Lung (tissue), 12 donors: ENCODE data around the gene PLCL1. TPM values are rescaled to one million over a fixed set of nuclear protein-coding genes. Genes with fewer than 3 reads are reported as not detected.

ENCODE experiments used
- ATAC-seq: fragments of 200-7000 bp; cut with Tn5 transposase; one replicate; pipeline ENCODE4 v1.9.1; 2020; ENCODE audit warnings: moderate number of reproducible peaks; ENCODE audit not compliant: insufficient read depth, low FRiP score
- DNase-seq, 3 donors: peaks; one replicate each; pipeline ENCODE4 v3.0.0-alpha.2; 2013 to 2017
- H3K27ac ChIP-seq, 2 donors: one replicate each; pipeline ENCODE4 v1.5.1; 2013; ENCODE audit warnings: mild to moderate bottlenecking in 2 of 2, moderate library complexity in 2 of 2, control low read depth in 1 of 2, inconsistent platforms in 1 of 2, low read depth in 1 of 2, low read length in 1 of 2
- H3K27me3 ChIP-seq, 3 donors: one replicate each; pipeline ENCODE4 v1.5.1; 2013; ENCODE audit warnings: low read length in 2 of 3; ENCODE audit not compliant: control insufficient read depth in 3 of 3, insufficient read depth in 3 of 3
- H3K36me3 ChIP-seq, 4 donors: one replicate each; pipeline ENCODE4 v1.5.1; 2013; ENCODE audit warnings: low read length in 4 of 4, mild to moderate bottlenecking in 1 of 4, moderate library complexity in 1 of 4; ENCODE audit not compliant: control insufficient read depth in 4 of 4, insufficient read depth in 4 of 4
- H3K4me1 ChIP-seq, 5 donors: one replicate each; pipeline ENCODE4 v1.5.1; 2013; ENCODE audit warnings: low read length in 5 of 5, mild to moderate bottlenecking in 2 of 5, moderate library complexity in 1 of 5; ENCODE audit not compliant: control insufficient read depth in 5 of 5, insufficient read depth in 5 of 5
- H3K4me3 ChIP-seq: one replicate; pipeline ENCODE4 v1.5.1; 2013; ENCODE audit warnings: mild to moderate bottlenecking, control low read depth, moderate library complexity
- H3K9ac ChIP-seq, 2 donors: one replicate each; pipeline ENCODE4 v1.5.1; 2013; ENCODE audit warnings: low read length in 2 of 2, control low read depth in 1 of 2; ENCODE audit not compliant: insufficient read depth in 1 of 2
- H3K9me3 ChIP-seq, 4 donors: one replicate each; pipeline ENCODE4 v1.5.1; 2013; ENCODE audit warnings: low read length in 3 of 4, mild to moderate bottlenecking in 1 of 4, moderate library complexity in 1 of 4; ENCODE audit not compliant: control insufficient read depth in 4 of 4, insufficient read depth in 3 of 4
- WGBS, 2 donors: extraction: QIAGEN DNeasy Blood & Tissue Kit; methylation state at CpG; one replicate each; pipeline ENCODE4 v1.1.7; 2013; 5-methylcytosine and 5-hydroxymethylcytosine counted together
- polyA plus RNA-seq, 2 donors: library from polyadenylated mRNA; stranded (reverse); fragments of 200-250 nt; gene quantifications; one replicate each; pipeline ENCODE4 v1.2.1, GENCODE V29; 2013
- total RNA-seq, 2 donors: library from RNA; depleted of rRNA in 1 of 2; stranded (reverse); fragments of >200 nt in 1 of 2; gene quantifications; one replicate each; pipeline ENCODE4 v1.2.1, GENCODE V29; 2014 to 2021
- TF ChIP-seq, protein P1 (sequence below): IDR thresholded peaks from 2 replicates; pipeline ENCODE4 v1.5.1; 2012; ENCODE audit warnings: mild to moderate bottlenecking; ENCODE audit errors: control extremely low read depth, extremely low read depth
- donor health status: control.
- donor health status: control.
- donor health status: Bipolar disorder and iron deficiency.
- donor health status: healthy.
- donor health status: DM: yes; HTN: yes; CAD: no.

PLCL1 gene
- total and polyA plus RNA-seq, 4 donors: 1.1 to 13.0 (median 2.9) TPM

- peaks cover 0 to 9% (median 2%) of the 10 kb centered on the region in 5 donors for H3K4me1 ChIP-seq
- no peak overlapping the region for H3K27ac ChIP-seq
- TF ChIP-seq, protein P1, sequence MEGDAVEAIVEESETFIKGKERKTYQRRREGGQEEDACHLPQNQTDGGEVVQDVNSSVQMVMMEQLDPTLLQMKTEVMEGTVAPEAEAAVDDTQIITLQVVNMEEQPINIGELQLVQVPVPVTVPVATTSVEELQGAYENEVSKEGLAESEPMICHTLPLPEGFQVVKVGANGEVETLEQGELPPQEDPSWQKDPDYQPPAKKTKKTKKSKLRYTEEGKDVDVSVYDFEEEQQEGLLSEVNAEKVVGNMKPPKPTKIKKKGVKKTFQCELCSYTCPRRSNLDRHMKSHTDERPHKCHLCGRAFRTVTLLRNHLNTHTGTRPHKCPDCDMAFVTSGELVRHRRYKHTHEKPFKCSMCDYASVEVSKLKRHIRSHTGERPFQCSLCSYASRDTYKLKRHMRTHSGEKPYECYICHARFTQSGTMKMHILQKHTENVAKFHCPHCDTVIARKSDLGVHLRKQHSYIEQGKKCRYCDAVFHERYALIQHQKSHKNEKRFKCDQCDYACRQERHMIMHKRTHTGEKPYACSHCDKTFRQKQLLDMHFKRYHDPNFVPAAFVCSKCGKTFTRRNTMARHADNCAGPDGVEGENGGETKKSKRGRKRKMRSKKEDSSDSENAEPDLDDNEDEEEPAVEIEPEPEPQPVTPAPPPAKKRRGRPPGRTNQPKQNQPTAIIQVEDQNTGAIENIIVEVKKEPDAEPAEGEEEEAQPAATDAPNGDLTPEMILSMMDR: no peak
- 98 to 100% methylated on average over 2 of the region's 2 CpGs for WGBS, 2 donors
- H3K4me3 ChIP-seq: no peak overlapping the region
- no peak for ATAC-seq
- DNase-seq: no peak
- no peak overlapping the region for H3K9ac ChIP-seq
- H3K9me3 ChIP-seq: no peaks in the 10 kb centered on the region
- H3K36me3 ChIP-seq: no peaks in the 10 kb centered on the region
- H3K27me3 ChIP-seq: no peaks in the 10 kb centered on the region
Measured at GRCh38 chr2:197985029-197985638, 180.7 kb downstream of the PLCL1 start.

DNA sequence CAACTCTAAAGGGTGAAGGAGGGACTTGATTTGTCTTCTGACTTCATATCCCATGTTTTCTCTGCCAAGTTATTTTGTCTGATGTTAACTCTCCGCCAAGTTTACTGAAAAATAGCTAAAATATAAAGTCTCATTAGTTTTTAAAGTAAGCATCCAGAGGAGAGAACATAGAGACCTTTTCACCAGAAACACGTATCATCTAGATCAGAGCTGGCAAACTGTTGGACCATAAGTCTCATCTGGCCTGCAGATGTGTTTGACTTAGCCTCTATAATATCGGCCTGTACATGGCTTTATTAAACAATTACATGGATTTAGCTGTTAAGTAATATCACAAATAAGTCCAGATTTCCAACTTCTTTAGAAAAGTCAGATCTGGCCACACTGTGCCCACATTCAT lies 182.6 kb downstream of the PLCL1 start:
- no peak for ATAC-seq
- H3K4me3 ChIP-seq: no peak overlapping the region
- H3K4me1 ChIP-seq: peaks cover 0 to 9% (median 2%) of the 10 kb centered on the region in 5 donors
- TF ChIP-seq, protein P1: no peak
- DNase-seq: peak in 1 of 3 donors; percentile 19
- no peaks in the 10 kb centered on the region for H3K27me3 ChIP-seq
- H3K27ac ChIP-seq: no peak overlapping the region
- H3K9ac ChIP-seq: no peak overlapping the region
- 88 to 89% methylated on average over 3 of the region's 3 CpGs for WGBS, 2 donors
- no peaks in the 10 kb centered on the region for H3K36me3 ChIP-seq
- peaks cover 0 to 2% (median 0%) of the 10 kb centered on the region in 4 donors for H3K9me3 ChIP-seq

GRCh38 chr2:197990356-197990755 lies 186.0 kb downstream of the PLCL1 start:
- TF ChIP-seq, protein P1: no peak
- DNase-seq (no peak), ATAC-seq (no peak)
- Histone ChIP-seq H3K9ac (no peak overlapping the region), H3K27me3 (no peaks in the 10 kb centered on the region), H3K36me3 (no peaks in the 10 kb centered on the region), H3K4me3 (no peak overlapping the region), H3K4me1 (peaks cover 0 to 20% (median 0%) of the 10 kb centered on the region in 5 donors), H3K9me3 (peaks cover 0 to 2% (median 0%) of the 10 kb centered on the region in 4 donors), H3K27ac (no peak overlapping the region)
- WGBS, 2 donors: 99 to 100% methylated on average over 2 of the region's 2 CpGs
